A549 (cell line): Measurements from ENCODE around the gene CPED1. TPM values are rescaled to one million over a fixed set of nuclear protein-coding genes. Genes with fewer than 3 reads are reported as not detected.

Source experiments
- ATAC-seq, 2 experiments: fragments of 200-7000 bp in 1 of 2; fragments of >200 bp in 1 of 2; cut with Nextera tagmentation in 1 of 2; cut with Tn5 transposase in 1 of 2; 3 replicates each; pipeline versions ENCODE4 v1.8.0 to v1.9.1; 2018 to 2020; ENCODE audit warnings: mild to moderate bottlenecking in 1 of 2, moderate library complexity in 1 of 2
- CTCF ChIA-PET: fragments of 300-600 bp; sonication (Branson Sonifier 250); formaldehyde crosslinking; extraction: SDS; loops from one replicate; lab custom pipeline; 2021; ENCODE audit warnings: antibody characterized with exemption, inconsistent platforms; lab: Yijun Ruan, JAX
- POLR2A ChIA-PET: fragments of 350-600 bp; formaldehyde crosslinking; extraction: SDS; loops from one replicate; lab custom pipeline; 2021; ENCODE audit warnings: antibody characterized with exemption, inconsistent platforms; lab: Yijun Ruan, JAX
- DNase-seq, 2 experiments: peaks; one replicate each; pipeline versions ENCODE4 v3.0.0 to v3.0.0-alpha.2; 2011 to 2016; ENCODE audit warnings: low read depth in 1 of 2, low spot score in 1 of 2
- FAIRE-seq: peaks from 2 replicates; lab custom pipeline; 2011; peaks lifted over from hg19 to GRCh38; lab: Jason Lieb, UNC
- H3K27ac ChIP-seq, 2 experiments: fragments of >200 bp; sonication (Bioruptor Twin); formaldehyde crosslinking; 3 replicates each; pipeline ENCODE4 v1.5.1; 2016 to 2017
- H3K4me1 ChIP-seq: fragments of >200 bp; sonication (Bioruptor Twin); formaldehyde crosslinking; 3 replicates; pipeline ENCODE4 v1.6.1; 2016
- H3K4me2 ChIP-seq: fragments of >200 bp; sonication (Bioruptor Twin); formaldehyde crosslinking; 3 replicates; pipeline ENCODE4 v1.6.1; 2016
- H3K4me3 ChIP-seq: fragments of >200 bp; sonication (Bioruptor Twin); formaldehyde crosslinking; 3 replicates; pipeline ENCODE4 v1.5.1; 2016
- H3K9me3 ChIP-seq: fragments of >200 bp; sonication (Bioruptor Twin); formaldehyde crosslinking; 3 replicates; pipeline ENCODE4 v1.6.1; 2016
- BCL3 ChIP-seq: fragments of >200 bp; sonication (Bioruptor Twin); formaldehyde crosslinking; IDR thresholded peaks from 3 replicates; pipeline ENCODE4 v1.6.1; 2016
- CEBPB ChIP-seq, 2 experiments: fragments of >200 bp in 1 of 2; sonication (Bioruptor Twin) in 1 of 2; formaldehyde crosslinking in 1 of 2; IDR thresholded peaks; 2 replicates each; pipeline ENCODE4 v1.6.1; 2012 to 2016
- CHD2 ChIP-seq: fragments of 150-350 bp; IDR thresholded peaks from 2 replicates; pipeline ENCODE4 v1.6.1; 2014; ENCODE audit warnings: low read length; ENCODE audit not compliant: partially characterized antibody
- CHD4 ChIP-seq: fragments of 200-600 bp; sonication (generic); IDR thresholded peaks from 2 replicates; pipeline ENCODE4 v1.6.1; 2016; ENCODE audit warnings: antibody characterized with exemption, mild to moderate bottlenecking, borderline replicate concordance
- CTCF ChIP-seq: fragments of >200 bp; sonication (Bioruptor Twin); formaldehyde crosslinking; IDR thresholded peaks from 3 replicates; pipeline ENCODE4 v1.5.1; 2016
- E2F6 ChIP-seq: IDR thresholded peaks from 2 replicates; pipeline ENCODE4 v1.6.1; 2012; ENCODE audit warnings: low read depth, borderline replicate concordance
- FOSB ChIP-seq: fragments of 250-450 bp; sonication (Bioruptor Pico); IDR thresholded peaks from 2 replicates; pipeline ENCODE4 v1.5.0; 2020; ENCODE audit warnings: mild to moderate bottlenecking, moderate library complexity
- HOXB13 ChIP-seq: fragments of 250-450 bp; sonication (Bioruptor Pico); IDR thresholded peaks from 2 replicates; pipeline ENCODE4 v1.5.0; 2020; ENCODE audit warnings: low read depth, mild to moderate bottlenecking, moderate library complexity
- JUN ChIP-seq, 2 experiments: fragments of >200 bp; sonication (Bioruptor Twin); formaldehyde crosslinking; IDR thresholded peaks; 2 replicates in 1 of 2; 3 replicates in 1 of 2; pipeline ENCODE4 v1.6.1; 2016 to 2017
- JUNB ChIP-seq: fragments of >200 bp; sonication (Bioruptor Twin); formaldehyde crosslinking; IDR thresholded peaks from 2 replicates; pipeline ENCODE4 v1.6.1; 2016
- MAFK ChIP-seq: fragments of 450-650 bp; IDR thresholded peaks from 2 replicates; pipeline ENCODE4 v1.6.1; 2014; ENCODE audit not compliant: partially characterized antibody
- MAX ChIP-seq: IDR thresholded peaks from 2 replicates; pipeline ENCODE4 v1.6.1; 2012
- MAZ ChIP-seq: fragments of 150-350 bp; IDR thresholded peaks from 2 replicates; pipeline ENCODE4 v1.6.1; 2014; ENCODE audit warnings: antibody characterized with exemption, low read depth, low read length, borderline replicate concordance
- MYC ChIP-seq: IDR thresholded peaks from 2 replicates; pipeline ENCODE4 v1.6.1; 2012; ENCODE audit warnings: mild to moderate bottlenecking, inconsistent platforms, low read length, improper control_type of control experiment, borderline replicate concordance
- NPAS2 ChIP-seq: fragments of 250-450 bp; sonication (Bioruptor Pico); IDR thresholded peaks from 2 replicates; pipeline ENCODE4 v1.8.0; 2022; ENCODE audit warnings: mild to moderate bottlenecking, moderate library complexity, borderline replicate concordance
- NR3C1 ChIP-seq: fragments of >200 bp; sonication (Bioruptor Twin); formaldehyde crosslinking; IDR thresholded peaks from 3 replicates; pipeline ENCODE4 v1.6.1; 2017
- PBX3 ChIP-seq: IDR thresholded peaks from 2 replicates; pipeline ENCODE4 v1.6.1; 2012
- RAD21 ChIP-seq, 2 experiments: fragments of >200 bp in 1 of 2; sonication (Bioruptor Twin) in 1 of 2; formaldehyde crosslinking in 1 of 2; IDR thresholded peaks in 1 of 2; conservative IDR thresholded peaks in 1 of 2; 2 replicates in 1 of 2; 3 replicates in 1 of 2; pipeline ENCODE4 v1.6.1; 2012 to 2018; ENCODE audit warnings: inconsistent platforms in 1 of 2
- RFX5 ChIP-seq: fragments of 450-650 bp; IDR thresholded peaks from 2 replicates; pipeline ENCODE4 v1.7.1; 2014; ENCODE audit warnings: antibody characterized with exemption, mild to moderate bottlenecking, moderate library complexity
- RNF2 ChIP-seq: fragments of 200-600 bp; sonication (generic); IDR thresholded peaks from 2 replicates; pipeline ENCODE4 v1.6.1; 2016; ENCODE audit warnings: low read depth, mild to moderate bottlenecking, antibody characterized with exemption, moderate library complexity, borderline replicate concordance
- ZFP36 ChIP-seq: fragments of 450-650 bp; IDR thresholded peaks from 2 replicates; pipeline ENCODE4 v1.6.1; 2014; ENCODE audit warnings: borderline replicate concordance; ENCODE audit not compliant: partially characterized antibody
- ZNF302 ChIP-seq: fragments of 250-450 bp; sonication (Bioruptor Pico); IDR thresholded peaks from 2 replicates; pipeline ENCODE4 v1.9.0; 2021; ENCODE audit warnings: inconsistent platforms, mild to moderate bottlenecking, moderate library complexity
- WGBS: methylation state at CpG from one replicate; pipeline ENCODE4 v1.1.6; 2017; ENCODE audit errors: missing lambda C conversion rate; 5-methylcytosine and 5-hydroxymethylcytosine counted together
- polyA plus RNA-seq, 4 experiments: library from polyadenylated mRNA; depleted of rRNA in 3 of 4; stranded (reverse); fragments of >200 nt; fragmentation: RNase III in 1 of 4; extraction: RNeasy Plus Mini Kit Qiagen cat#74134 plus additional on column Dnase treatment in 1 of 4; gene quantifications; 2 replicates in 3 of 4; 3 replicates in 1 of 4; pipeline ENCODE4 v1.2.3, GENCODE V29; 2011 to 2017

Gene CPED1
- polyA plus RNA-seq, 2 of the 4 experiments (the other 2 are of a cell fraction) = 0.03 TPM; not detected in 1

GRCh38 chr7:121085922-121086321, 97.4 kb downstream of the CPED1 start:
- no peak overlapping the region for H3K4me3 ChIP-seq
- H3K9me3 ChIP-seq = no peaks in the 10 kb centered on the region
- H3K27ac ChIP-seq = no peak overlapping the region
- CTCF ChIA-PET = interaction anchor here (2.2 kb wide), 1 partner anchor 293 kb away, joined by 5 read pairs; no protein-coding TSS in a partner anchor
- peaks cover 9% of the 10 kb centered on the region; the same call in 2 of the 3 replicates for H3K4me1 ChIP-seq
- FAIRE-seq = no peak
- WGBS = 42% methylated on average over 3 of the region's 3 CpGs
- no peak for DNase-seq
- TF ChIP-seq RNF2 (no peak), CTCF (no peak), HOXB13 (CRISPR knock-in tag) (no peak), NPAS2 (CRISPR knock-in tag) (no peak), CHD4 (no peak), PBX3 (no peak), RAD21 (conservative IDR thresholded peaks at IDR 0.05 in 1 of 2, IDR thresholded peaks at IDR 0.05 in 1 of 2) (no peak)
- POLR2A ChIA-PET = interaction anchor here (0.5 kb wide), 1 partner anchor 136 kb away, joined by 3 read pairs; the partner anchor contains the start of gene ING3
- no peak overlapping the region for H3K4me2 ChIP-seq
- ATAC-seq = no peak

- Histone ChIP-seq H3K9me3 (no peaks in the 10 kb centered on the region), H3K4me2 (no peak overlapping the region), H3K4me1 (peaks cover 5% of the 10 kb centered on the region; the same call in 2 of the 3 replicates), H3K27ac (no peak overlapping the region), H3K4me3 (no peak overlapping the region)
- ATAC-seq (no peak), FAIRE-seq (no peak), DNase-seq (no peak)
- ChIA-PET CTCF (interaction anchor here (1.0 kb wide), 1 partner anchor 82 kb away, joined by 3 read pairs; no protein-coding TSS in a partner anchor), POLR2A (no interaction called here)
- no peak for TF ChIP-seq ZNF302 (CRISPR knock-in tag)
- no peak for TF ChIP-seq NR3C1
- no peak for TF ChIP-seq MYC
- TF ChIP-seq BCL3 = no peak
- no peak for TF ChIP-seq MAFK
- TF ChIP-seq JUN (IDR thresholded peaks at IDR 0.05) = no peak
- TF ChIP-seq CEBPB (IDR thresholded peaks at IDR 0.05) = no peak
- TF ChIP-seq RFX5 = no peak
Measured at GRCh38 chr7:121088870-121089269, 100.4 kb downstream of the CPED1 start.

- POLR2A ChIA-PET = no interaction called here
- no peak for TF ChIP-seq CHD2
- TF ChIP-seq MAZ = no peak
- TF ChIP-seq FOSB (CRISPR knock-in tag) = no peak
- TF ChIP-seq ZFP36 = no peak
- TF ChIP-seq PBX3 = no peak
- TF ChIP-seq JUNB = no peak
- no peak for TF ChIP-seq MAFK
- TF ChIP-seq HOXB13 (CRISPR knock-in tag) = no peak
- TF ChIP-seq BCL3 = no peak
- no peak for TF ChIP-seq RNF2
- no peak for TF ChIP-seq MAX
- no peak for TF ChIP-seq E2F6
Measured at GRCh38 chr7:121094829-121095228, 106.3 kb downstream of the CPED1 start.

More at GRCh38 chr7:121094829-121095228, 106.3 kb downstream of the CPED1 start:
- Histone ChIP-seq H3K4me2 (no peak overlapping the region), H3K9me3 (no peaks in the 10 kb centered on the region), H3K4me3 (no peak overlapping the region), H3K4me1 (no peaks in the 10 kb centered on the region), H3K27ac (no peak overlapping the region)
- FAIRE-seq (no peak), DNase-seq (no peak), ATAC-seq (no peak)
- 26% methylated on average over 2 of the region's 2 CpGs for WGBS
- CTCF ChIA-PET = interaction anchor here (0.9 to 1.5 kb wide), 3 partner anchors 13 to 289 kb away, joined by 3 to 7 read pairs (median 4); no protein-coding TSS in a partner anchor
